ENCODE data around the gene SUMF1. TPM values are rescaled to one million over a fixed set of nuclear protein-coding genes. Genes with fewer than 3 reads are reported as not detected.
"Not testable (repeated sequence)": the region's sequence is repeated elsewhere in the genome, so short reads cannot be mapped to it uniquely, and the experiment has no call there.

SUMF1 gene
- total RNA-seq, 6 experiments from 2014 or later, result 15.9 to 32.4 (median 21.3) TPM

GRCh38 chr3:4460334-4460733 lies 6.7 kb downstream of the SUMF1 start:
- no peak for ATAC-seq
- Histone ChIP-seq H3K4me3 (no peak overlapping the region), H3K36me3 (no peaks in the 10 kb centered on the region), H3K27me3 (no peaks in the 10 kb centered on the region), H3K4me1 (no peaks in the 10 kb centered on the region), H3K27ac (no peak overlapping the region), H3K9me3 (no peaks in the 10 kb centered on the region)
- 91% methylated on average over 4 of the region's 4 CpGs for WGBS (ENCODE audit: insufficient coverage, low coverage, low lambda C conversion rate, missing lambda C conversion rate)
- TF ChIP-seq POLR2A (IDR thresholded peaks at IDR 0.05) (no peak), CTCF (IDR thresholded peaks at IDR 0.05) (no peak)
- intact Hi-C loops (cut with DNase I), result no loop called here
- DNase-seq, result no peak

- Histone ChIP-seq H3K27ac (no peak overlapping the region), H3K4me3 (no peak overlapping the region), H3K4me1 (no peaks in the 10 kb centered on the region), H3K36me3 (no peaks in the 10 kb centered on the region), H3K27me3 (no peaks in the 10 kb centered on the region), H3K9me3 (no peaks in the 10 kb centered on the region)
- intact Hi-C loops (cut with DNase I), result no loop called here
- no peak for ATAC-seq
- TF ChIP-seq POLR2A (IDR thresholded peaks at IDR 0.05) (no peak), CTCF (IDR thresholded peaks at IDR 0.05) (no peak)
- no peak for DNase-seq
- WGBS (ENCODE audit: insufficient coverage, low coverage, low lambda C conversion rate, missing lambda C conversion rate), result 96% methylated on average over 3 of the region's 3 CpGs
Measured at GRCh38 chr3:4458961-4459360, 8.1 kb downstream of the SUMF1 start.

GRCh38 chr3:4456780-4457179 lies 10.3 kb downstream of the SUMF1 start:
- H3K27ac ChIP-seq; DNase-seq; H3K9me3 ChIP-seq; H3K36me3 ChIP-seq; ATAC-seq; intact Hi-C loops (cut with DNase I); H3K27me3 ChIP-seq; H3K4me1 ChIP-seq; H3K4me3 ChIP-seq: not testable (repeated sequence)
- WGBS (ENCODE audit: insufficient coverage, low coverage, low lambda C conversion rate, missing lambda C conversion rate), result 90% methylated on average over 14 of the region's 14 CpGs

- Histone ChIP-seq H3K36me3 (peaks cover 0 to 3% (median 0%) of the 10 kb centered on the region in 4 donors), H3K9me3 (no peaks in the 10 kb centered on the region), H3K27ac (no peak overlapping the region), H3K4me1 (no peaks in the 10 kb centered on the region), H3K4me3 (no peak overlapping the region), H3K27me3 (no peaks in the 10 kb centered on the region)
- TF ChIP-seq CTCF (IDR thresholded peaks at IDR 0.05) (no peak), POLR2A (IDR thresholded peaks at IDR 0.05) (no peak)
- no peak for DNase-seq
- intact Hi-C loops (cut with DNase I), result no loop called here
- ATAC-seq, result no peak
Measured at GRCh38 chr3:4454142-4454541, 12.9 kb downstream of the SUMF1 start.

GRCh38 chr3:4449043-4449805 lies 17.8 kb downstream of the SUMF1 start:
- WGBS (ENCODE audit: insufficient coverage, low coverage, low lambda C conversion rate, missing lambda C conversion rate), result 43% methylated on average over 4 of the region's 5 CpGs
- Histone ChIP-seq H3K27me3 (no peaks in the 10 kb centered on the region), H3K36me3 (peaks cover 0 to 9% (median 2%) of the 10 kb centered on the region in 4 donors), H3K4me1 (no peaks in the 10 kb centered on the region), H3K27ac (no peak overlapping the region), H3K4me3 (no peak overlapping the region), H3K9me3 (no peaks in the 10 kb centered on the region)
- no peak for TF ChIP-seq CTCF (IDR thresholded peaks at IDR 0.05)
- no peak for TF ChIP-seq POLR2A (IDR thresholded peaks at IDR 0.05)
- intact Hi-C loops (cut with DNase I), result no loop called here
- ATAC-seq, result no peak
- DNase-seq, result no peak
